Activated CD4-positive, alpha-beta T cell treated with anti-CD3 and anti-CD28 coated beads, Interleukin-2, amount 50 U/mL, for 24 hours (primary cell): ENCODE results near the gene CFC1.
"Not testable (repeated sequence)": the region's sequence is repeated elsewhere in the genome, so short reads cannot be mapped to it uniquely, and the experiment has no call there.

ENCODE experiments used
- DNase-seq, 2 donors: peaks; one replicate each; pipeline ENCODE4 v3.0.0-alpha.2; 2020; ENCODE audit warnings: low read depth in 1 of 2, low spot score in 1 of 2

The CFC1 gene

GRCh38 chr2:130599393-130599792 is at the start of gene CFC1:
Gene CFC1, minus strand, starts transcription at chr2:130599575. Its CDS starts 288 bp downstream, at chr2:130599287.
- not testable (repeated sequence) for DNase-seq

GRCh38 chr2:130641688-130642087 is 42.3 kb upstream of the CFC1 start:
- not testable (repeated sequence) for DNase-seq

GRCh38 chr2:130638973-130639372 is 39.6 kb upstream of the CFC1 start:
- DNase-seq, result not testable (repeated sequence)

DNA sequence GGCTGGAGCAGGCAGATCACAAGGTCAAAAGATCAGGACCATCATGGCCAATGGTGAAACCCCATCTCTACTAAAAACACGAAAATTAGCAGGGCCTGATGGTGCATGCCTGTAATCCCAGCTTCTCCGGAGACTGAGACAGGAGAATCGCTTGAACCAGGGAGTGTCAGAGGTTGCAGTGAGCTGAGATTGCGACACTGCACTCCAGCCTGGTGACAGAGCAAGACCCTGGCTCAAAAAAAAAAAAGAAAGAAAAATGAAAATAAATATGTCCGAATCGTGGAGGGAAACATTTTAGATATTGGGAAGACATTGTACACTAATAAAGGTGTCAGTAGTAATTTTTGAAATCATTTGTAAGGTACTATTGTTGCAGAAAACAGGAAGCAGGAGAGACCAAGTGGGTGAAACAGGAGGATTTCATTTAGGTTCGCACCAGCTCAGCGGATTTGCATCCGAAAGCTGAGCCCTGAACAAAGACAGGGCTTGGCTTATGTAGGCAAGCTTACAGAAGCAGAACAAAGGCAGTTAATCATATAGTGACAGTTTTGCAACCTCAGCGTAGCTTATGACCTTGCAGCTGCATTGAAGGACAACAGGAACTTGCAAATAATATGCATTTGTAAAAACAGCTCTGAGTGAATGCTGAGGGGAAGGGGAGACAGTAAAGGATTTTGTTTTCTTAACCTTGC is 29.6 kb upstream of the CFC1 start:
- not testable (repeated sequence) for DNase-seq

DNA sequence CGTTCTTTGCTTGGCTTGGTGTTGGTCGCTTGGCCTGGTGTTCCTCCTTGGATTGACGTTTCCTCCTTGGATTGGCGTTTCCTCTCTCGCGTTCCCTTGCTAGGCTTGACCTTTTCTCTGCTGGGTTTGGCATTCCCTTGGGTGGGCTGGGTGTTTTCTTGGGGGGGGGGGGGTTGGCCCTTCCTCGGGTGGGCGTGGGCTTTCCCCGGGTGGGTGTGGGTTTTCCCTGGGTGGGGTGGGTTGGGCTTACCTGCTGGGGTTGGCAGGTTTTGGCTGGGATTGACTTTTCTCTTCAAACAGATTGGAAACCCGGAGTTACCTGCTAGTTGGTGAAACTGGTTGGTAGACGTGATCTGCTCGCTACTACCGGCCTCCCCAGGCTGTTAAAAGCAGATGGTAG is 11.8 kb upstream of the CFC1 start, which contains the start of gene POTEJ:
TSS of gene POTEJ (plus strand) at position 301 of the 400 bp plus-strand sequence. CDS start at position 394, 93 bp downstream.
- not testable (repeated sequence) for DNase-seq

DNA sequence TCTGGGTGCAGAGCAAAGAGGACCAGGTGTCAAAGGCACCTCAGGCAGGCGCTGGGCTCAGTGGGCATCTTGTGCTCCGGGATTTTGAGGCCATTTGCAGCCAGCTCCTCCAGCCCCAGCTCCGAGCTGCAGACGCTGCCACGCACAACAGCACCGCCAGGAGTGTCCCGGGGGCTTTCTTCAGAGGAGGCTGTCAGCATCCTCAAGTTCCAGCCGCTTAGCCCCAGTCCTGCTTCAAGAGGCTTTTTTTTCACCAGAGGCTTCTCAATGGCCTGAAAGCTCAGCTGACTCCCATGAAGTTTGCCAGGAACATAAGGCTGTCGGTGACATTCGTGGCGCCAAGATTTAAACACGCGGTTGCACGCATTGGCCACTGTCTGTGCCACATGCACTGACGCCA is 11.1 kb upstream of the CFC1 start:
- DNase-seq, result not testable (repeated sequence)

DNA sequence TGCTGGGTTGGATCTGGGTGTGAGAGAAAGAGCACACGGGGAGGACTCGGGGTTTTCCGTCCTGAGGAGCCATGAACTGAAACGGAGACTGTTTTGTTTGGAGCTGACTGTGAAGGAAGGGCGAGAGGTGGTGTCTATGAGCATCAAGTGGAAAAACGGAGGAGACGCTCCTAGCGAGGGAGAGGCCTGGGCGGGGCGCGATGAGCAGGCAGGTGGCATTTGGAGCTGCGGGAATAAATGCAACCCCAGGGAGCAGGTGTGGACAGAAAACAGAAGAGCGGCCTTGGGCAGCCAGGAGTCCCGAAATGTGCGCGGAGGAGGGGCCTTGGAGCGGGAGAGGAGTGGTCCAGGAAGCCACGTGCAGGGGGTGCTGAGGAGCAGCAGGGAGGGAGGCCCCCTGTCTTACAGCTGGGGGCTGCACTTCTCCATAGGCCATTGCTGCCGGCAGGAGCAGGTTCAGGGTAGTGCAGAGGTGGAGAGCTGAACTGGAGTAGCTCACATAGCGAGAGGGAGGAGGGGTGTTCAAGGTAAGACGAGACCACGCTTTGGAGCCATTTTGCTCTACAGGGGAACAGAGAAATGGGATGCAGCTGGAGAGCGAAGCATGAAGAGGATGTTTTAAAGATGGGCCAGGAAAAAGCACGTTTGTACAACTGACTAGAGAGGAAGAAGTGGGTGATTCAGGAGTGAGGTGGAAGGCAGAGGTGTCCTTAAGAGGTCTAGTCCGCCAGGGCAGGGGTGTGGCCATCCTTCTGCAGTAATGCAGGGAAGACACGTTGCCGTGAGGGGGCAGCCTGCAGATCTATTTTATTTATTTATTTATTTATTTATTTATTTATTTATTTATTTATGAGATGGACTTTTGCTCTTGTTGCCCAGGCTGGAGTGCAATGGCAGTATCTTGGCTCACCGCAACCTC is 9.9 kb upstream of the CFC1 start:
- DNase-seq, result not testable (repeated sequence)

- not testable (repeated sequence) for DNase-seq
Measured at GRCh38 chr2:130608276-130609001, 9.1 kb upstream of the CFC1 start.

- not testable (repeated sequence) for DNase-seq
Measured at GRCh38 chr2:130601648-130602302, 2.4 kb upstream of the CFC1 start.

DNA sequence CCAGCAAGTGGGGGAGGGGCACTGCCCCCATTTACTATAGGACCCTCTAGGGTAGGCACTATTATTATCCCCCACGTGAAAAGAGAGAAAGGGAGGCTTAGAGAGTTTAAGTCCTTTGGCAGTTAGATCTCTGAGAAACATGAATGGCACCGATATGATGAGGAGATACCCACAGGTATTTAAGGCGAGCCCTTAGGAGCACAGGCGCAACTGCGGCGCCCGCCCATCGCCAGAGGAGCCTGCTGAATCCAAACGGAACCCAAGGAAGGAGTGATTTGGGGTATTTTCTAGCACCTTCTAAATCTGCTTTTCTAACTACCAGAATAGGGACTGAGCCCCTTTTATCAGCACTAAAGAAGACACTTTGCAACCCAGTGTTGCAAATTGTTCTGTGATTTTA is 551 bp upstream of the CFC1 start:
- DNase-seq, result not testable (repeated sequence)

DNA sequence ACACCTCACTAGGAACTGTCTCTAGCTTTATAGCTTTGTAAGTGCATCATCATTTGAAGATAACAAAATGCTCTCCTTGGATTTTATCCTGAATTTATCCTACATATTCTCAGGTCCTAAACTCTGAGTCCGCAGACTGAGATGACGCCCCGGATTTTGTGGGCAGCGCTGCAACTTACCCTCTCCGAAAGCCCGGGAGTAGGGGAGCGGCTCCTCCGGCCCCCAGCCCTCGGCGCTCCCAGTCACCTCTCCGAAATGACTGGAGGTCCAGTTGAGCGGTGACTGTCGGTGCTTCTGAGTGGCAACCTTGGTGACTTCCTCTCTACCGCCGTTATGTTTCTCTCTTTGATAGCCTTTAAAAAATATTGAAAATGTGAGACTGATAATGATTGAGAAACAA is 912 bp downstream of the CFC1 start:
- not testable (repeated sequence) for DNase-seq

- not testable (repeated sequence) for DNase-seq
Measured at GRCh38 chr2:130597994-130598393, 1.4 kb downstream of the CFC1 start.

DNA sequence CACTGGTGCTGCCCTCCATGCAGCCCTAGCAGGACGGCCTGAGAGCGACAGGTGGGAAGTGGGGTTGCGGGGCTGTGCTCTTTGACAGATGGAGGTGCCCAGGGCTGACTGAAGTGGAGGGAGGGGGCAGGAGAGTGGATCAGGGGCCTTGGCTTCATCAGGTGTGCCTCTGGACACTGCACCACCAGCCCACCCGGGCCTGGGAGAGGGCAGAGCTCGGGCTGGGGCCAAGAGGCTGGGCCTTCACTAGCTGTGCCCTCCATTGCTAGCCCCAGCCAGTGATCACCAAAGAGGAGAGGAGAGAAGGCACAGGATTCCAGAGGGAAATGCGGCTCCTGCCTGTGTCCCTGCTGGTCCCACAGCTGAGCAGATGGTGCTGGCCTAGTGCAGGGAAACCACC is 2.6 kb downstream of the CFC1 start:
- DNase-seq, result not testable (repeated sequence)

GRCh38 chr2:130594011-130594410 is 5.4 kb downstream of the CFC1 start:
- DNase-seq, result not testable (repeated sequence)

DNA sequence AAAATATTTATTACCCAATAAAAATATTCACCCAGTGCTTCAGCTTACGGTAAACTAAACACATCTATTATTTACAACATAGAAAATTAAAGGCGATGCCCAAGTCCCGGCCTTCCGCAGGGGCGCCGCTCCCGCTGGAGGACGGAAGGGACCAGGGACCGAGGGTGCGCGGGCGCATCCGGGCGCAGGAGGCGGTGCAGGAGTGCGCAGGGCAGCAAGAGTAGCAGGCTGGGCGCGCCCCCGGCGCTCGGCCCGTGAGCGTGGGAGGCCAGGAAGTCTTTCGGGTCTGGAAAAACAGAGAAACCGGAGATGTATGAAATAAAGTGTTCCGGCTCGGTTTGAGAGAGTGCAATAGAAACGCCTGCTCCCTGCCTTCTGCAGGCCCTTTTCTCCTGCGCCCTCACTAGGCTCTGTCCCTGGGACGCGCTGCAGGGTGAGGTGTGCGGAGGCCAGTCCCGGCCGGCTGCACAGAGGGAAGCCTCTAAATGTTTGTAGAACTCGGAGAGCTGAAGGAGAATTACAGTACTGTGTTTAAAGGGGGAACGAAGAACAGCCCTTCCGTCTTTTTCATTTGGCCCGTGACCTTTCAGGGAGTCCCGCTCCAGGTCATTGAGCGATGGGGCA is 6.5 kb downstream of the CFC1 start:
- DNase-seq, result not testable (repeated sequence)

GRCh38 chr2:130590842-130591359 is 8.5 kb downstream of the CFC1 start:
- not testable (repeated sequence) for DNase-seq

DNA sequence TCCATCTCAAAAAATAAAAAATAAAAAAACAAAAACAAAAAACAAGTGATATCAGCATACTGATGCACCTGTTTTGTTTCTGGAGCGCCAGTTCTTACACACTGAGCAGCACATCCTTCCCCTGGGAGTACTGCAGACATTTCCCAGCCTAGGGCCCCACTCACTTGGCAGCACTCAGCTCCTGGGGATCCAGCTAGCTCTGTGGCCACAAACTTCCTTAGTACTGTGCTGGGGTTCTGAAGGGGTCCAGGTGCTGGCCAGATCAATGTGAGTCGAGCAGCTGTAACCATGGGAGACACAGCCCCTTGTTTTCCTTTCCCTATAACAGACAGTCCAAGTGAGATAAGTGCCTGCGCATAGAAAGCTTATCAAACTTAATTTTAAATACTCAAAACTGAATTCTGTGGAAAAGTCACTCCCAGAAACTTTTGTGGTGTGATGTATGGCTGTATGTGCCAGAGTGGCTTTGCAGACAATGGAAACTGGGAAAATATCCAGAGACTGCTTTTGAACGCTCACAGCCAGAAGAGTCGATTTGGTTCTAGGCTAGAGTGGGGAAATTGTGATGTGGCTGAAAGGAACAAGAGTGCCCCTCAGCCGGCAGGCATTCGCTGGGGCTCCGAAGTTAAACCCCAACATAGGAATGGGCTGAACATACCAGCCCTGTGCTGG is 9.1 kb downstream of the CFC1 start:
- not testable (repeated sequence) for DNase-seq

GRCh38 chr2:130588688-130589458 is 10.5 kb downstream of the CFC1 start:
- peak in 1 of 2 donors; percentile 3 for DNase-seq

DNA sequence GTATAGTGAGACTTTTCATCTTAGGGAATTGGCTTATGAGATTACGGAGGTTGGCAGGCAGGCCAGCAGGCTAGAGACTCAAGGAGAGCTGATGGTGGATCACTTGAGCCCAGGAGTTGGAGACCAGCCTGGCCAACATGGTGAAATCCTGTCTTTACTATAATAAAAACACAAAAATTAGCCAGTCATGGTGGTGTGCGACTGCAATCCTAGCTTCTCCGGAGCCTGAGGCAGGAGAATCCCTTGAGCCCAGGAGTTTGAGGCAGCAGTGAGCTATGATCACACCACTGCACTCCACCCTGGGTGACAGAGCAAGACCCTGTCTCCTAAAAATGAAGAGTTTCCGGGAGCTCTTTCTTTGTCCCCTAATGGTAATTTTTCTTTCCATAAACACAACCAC is 14.6 kb downstream of the CFC1 start:
- DNase-seq, result not testable (repeated sequence)
